ENCODE measurements around the gene CEACAM16.

DNA sequence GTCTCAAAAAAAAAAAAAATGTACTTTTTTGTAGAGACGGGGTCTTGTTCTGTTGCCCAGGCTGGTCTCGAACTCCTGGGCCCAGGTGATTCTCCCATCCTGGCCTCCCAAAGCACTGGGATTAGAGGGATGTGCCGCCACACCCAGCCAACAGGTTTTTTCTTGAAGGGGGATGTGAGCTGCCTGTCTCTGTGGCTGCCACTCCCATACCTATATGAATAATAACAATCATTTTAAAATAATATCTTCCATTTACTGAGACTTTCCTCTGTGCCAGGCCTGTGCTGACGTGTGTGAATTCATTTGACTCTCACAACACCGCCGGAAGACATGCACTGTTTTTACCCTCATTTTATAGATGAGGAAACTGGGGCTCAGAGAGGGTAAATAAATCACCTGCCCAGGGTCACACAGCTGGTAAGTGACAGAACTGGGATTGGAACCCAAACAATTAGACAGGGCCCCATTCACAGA lies 42.3 kb downstream of the CEACAM16 start:
- TF ChIP-seq, protein P1, sequence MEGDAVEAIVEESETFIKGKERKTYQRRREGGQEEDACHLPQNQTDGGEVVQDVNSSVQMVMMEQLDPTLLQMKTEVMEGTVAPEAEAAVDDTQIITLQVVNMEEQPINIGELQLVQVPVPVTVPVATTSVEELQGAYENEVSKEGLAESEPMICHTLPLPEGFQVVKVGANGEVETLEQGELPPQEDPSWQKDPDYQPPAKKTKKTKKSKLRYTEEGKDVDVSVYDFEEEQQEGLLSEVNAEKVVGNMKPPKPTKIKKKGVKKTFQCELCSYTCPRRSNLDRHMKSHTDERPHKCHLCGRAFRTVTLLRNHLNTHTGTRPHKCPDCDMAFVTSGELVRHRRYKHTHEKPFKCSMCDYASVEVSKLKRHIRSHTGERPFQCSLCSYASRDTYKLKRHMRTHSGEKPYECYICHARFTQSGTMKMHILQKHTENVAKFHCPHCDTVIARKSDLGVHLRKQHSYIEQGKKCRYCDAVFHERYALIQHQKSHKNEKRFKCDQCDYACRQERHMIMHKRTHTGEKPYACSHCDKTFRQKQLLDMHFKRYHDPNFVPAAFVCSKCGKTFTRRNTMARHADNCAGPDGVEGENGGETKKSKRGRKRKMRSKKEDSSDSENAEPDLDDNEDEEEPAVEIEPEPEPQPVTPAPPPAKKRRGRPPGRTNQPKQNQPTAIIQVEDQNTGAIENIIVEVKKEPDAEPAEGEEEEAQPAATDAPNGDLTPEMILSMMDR (IDR thresholded peaks at IDR 0.05) = no peak
- no peak for TF ChIP-seq POLR2A (IDR thresholded peaks at IDR 0.05)

All from Peyer's patch (tissue), 4 donors.